GM18502 (cell line): ENCODE results near the gene SUMO2.
"Not testable (repeated sequence)": the region's sequence is repeated elsewhere in the genome, so short reads cannot be mapped to it uniquely, and the experiment has no call there.

Experiments used
- ATAC-seq: cut with Tn5 transposase; IDR thresholded peaks from one replicate; pipeline ENCODE4 v1.9.1; 2021; ENCODE audit warnings: mild to moderate bottlenecking; ENCODE audit not compliant: unreplicated experiment, poor library complexity

Gene SUMO2

GRCh38 chr17:75127936-75128335 lies 54.8 kb downstream of the SUMO2 start:
- not testable (repeated sequence) for ATAC-seq

- no peak for ATAC-seq
Measured at GRCh38 chr17:75126954-75127353, 55.8 kb downstream of the SUMO2 start.

- no peak for ATAC-seq
Measured at GRCh38 chr17:75125984-75126383, 56.8 kb downstream of the SUMO2 start.

GRCh38 chr17:75124819-75125162 lies 58.0 kb downstream of the SUMO2 start:
- ATAC-seq = no peak

GRCh38 chr17:75124041-75124818 lies 58.5 kb downstream of the SUMO2 start:
- ATAC-seq = no peak

GRCh38 chr17:75118307-75118706 lies 64.5 kb downstream of the SUMO2 start:
- no peak for ATAC-seq

GRCh38 chr17:75116737-75117136 lies 66.0 kb downstream of the SUMO2 start:
- no peak for ATAC-seq
